LNCAP (cell line): ENCODE data around the gene KNDC1.

Experiments used
- TF ChIP-seq, protein P1 (sequence below): fragments of 450-650 bp; IDR thresholded peaks from 2 replicates; pipeline ENCODE4 v1.5.1; 2017; ENCODE audit warnings: mild to moderate bottlenecking

Gene KNDC1

DNA sequence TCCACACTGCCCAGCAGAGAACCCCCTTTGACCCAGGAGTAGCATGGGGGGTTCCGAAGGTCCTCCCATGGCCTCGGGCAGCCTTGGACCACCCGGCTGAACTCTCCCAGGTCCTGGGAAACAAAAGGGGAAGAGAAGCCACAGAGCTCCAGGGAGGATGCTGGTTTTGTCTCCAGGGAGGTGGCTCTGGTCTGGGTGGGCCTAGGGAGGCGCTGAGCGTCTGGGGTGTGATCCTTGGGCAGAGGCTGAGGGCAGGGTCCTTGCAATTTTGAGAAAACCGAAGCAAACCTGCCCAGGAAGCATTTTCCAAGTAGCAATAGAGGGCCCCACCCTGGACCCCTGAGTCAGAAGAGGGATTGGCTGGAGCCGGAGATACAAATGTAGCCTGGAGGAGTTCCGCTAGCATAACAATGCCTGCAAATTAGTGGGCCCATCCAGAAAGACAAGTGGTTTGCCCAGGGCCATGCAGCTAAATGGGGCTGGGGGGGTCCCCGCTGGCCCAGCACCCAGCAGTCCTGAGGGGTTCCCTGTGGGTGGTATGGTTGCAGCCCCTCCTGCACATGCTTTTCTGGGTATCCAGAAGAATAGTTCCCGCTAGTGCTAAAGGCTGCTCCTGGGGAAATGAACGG is 72.0 kb downstream of the KNDC1 start:
- TF ChIP-seq, protein P1, sequence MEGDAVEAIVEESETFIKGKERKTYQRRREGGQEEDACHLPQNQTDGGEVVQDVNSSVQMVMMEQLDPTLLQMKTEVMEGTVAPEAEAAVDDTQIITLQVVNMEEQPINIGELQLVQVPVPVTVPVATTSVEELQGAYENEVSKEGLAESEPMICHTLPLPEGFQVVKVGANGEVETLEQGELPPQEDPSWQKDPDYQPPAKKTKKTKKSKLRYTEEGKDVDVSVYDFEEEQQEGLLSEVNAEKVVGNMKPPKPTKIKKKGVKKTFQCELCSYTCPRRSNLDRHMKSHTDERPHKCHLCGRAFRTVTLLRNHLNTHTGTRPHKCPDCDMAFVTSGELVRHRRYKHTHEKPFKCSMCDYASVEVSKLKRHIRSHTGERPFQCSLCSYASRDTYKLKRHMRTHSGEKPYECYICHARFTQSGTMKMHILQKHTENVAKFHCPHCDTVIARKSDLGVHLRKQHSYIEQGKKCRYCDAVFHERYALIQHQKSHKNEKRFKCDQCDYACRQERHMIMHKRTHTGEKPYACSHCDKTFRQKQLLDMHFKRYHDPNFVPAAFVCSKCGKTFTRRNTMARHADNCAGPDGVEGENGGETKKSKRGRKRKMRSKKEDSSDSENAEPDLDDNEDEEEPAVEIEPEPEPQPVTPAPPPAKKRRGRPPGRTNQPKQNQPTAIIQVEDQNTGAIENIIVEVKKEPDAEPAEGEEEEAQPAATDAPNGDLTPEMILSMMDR: no peak

DNA sequence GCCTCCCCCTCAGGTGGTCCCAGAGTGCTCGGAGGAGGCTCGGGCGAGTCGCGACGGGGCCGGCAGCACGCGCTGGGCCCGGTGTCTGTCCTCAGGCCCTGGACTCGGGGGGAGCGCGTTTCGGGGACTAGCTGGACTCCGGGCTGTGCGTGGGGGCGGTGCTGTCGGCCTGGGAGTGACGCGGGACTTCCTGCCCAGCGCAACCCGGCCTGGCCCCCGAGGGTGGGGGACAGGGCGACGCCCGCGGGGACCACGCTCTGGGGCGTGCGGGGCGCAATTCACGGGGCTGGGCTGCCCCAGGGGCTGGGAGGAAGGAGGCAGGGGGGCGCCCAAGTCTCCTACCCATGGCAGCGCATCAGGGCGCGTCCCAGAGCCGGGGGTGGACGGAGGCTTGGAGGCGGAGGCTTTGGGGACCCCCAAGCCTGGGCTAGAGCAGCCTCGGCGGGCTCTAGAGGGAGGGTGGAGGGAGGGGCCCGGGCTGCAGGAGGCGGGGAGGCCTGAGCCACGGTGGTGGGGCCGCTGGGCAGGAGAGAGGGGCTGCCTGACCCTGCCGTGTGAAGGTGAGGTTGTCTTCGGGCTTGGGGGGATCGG is 75.3 kb downstream of the KNDC1 start:
- TF ChIP-seq, protein P1: no peak

DNA sequence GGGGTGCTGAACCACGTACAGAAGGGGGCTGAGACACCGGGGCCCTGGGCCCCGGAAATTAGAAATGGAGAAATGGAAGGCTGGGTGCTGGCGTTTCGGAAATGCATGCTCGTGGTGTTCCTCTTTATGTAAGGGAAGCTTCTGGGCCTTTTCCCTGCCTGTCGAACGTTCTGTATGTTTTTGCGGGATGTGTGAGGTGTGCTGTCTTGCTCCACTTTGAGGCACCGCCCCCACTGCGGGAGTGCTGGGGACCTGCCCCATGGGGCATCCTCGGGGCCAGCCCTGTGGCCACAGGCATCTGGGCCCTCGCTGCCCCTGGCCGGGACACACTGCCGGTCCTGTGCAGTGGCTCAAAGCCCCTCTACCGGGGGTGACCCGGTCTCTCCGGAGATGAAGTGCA is 75.9 kb downstream of the KNDC1 start:
- TF ChIP-seq, protein P1: no peak

DNA sequence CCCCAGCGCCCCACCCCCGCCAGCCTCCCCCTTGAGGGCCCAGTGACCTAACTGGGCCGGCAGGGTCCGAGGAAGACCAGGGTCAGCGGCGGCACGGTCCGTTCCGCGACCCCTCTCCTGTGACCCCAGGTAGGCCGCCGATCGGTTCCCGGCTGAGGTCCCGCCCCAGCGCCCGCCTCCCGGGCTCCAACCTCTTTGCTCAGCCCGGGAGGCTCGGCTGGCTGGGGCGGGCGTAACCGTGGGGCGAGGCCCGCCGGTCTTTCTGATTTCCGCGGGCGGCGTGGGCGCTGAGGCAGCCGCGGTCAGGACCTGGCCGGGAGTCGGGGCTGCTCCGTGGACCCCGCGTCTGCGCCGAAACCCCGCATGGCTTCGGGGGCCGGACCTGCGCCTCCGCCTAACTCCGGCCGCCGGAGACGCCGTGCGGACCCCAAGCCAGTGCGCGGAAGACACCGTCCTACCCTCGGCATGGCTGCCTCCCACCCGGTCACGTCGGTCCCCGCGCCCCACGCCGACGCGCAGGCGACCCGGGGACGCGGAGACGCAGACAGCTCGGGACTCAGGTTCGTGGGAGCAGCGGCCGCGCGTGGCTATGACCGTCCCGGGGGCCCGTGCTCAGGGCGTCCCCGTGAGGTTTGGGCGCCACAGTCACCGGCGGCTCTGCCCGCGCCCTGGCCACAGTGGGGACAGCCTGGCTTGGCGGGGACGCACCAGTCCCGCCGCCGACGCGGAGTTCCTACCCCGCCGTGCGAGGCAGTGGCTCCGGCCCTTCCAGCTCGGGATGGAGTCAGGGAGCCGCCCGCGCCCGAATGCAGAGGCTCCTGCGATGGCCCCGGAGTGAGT is 76.6 kb downstream of the KNDC1 start:
- TF ChIP-seq, protein P1: no peak

DNA sequence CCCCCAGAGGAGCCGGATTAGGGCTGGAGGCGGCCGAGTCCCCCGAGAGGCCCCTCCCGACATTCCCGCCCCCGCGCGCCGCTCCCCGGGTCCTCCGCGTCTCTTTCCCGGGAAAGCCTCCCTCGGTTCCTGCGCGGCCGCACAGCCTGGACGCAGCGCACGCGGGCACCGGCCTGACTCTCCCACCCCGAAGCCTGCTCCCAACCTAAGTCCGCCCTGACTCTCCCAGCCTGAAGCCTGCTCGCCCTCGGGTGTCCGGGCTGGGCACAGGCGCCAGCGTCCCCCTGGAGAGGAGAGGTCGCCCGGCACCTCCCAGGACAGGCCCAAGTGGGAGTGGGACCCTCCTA is 77.2 kb downstream of the KNDC1 start:
- TF ChIP-seq, protein P1: no peak

DNA sequence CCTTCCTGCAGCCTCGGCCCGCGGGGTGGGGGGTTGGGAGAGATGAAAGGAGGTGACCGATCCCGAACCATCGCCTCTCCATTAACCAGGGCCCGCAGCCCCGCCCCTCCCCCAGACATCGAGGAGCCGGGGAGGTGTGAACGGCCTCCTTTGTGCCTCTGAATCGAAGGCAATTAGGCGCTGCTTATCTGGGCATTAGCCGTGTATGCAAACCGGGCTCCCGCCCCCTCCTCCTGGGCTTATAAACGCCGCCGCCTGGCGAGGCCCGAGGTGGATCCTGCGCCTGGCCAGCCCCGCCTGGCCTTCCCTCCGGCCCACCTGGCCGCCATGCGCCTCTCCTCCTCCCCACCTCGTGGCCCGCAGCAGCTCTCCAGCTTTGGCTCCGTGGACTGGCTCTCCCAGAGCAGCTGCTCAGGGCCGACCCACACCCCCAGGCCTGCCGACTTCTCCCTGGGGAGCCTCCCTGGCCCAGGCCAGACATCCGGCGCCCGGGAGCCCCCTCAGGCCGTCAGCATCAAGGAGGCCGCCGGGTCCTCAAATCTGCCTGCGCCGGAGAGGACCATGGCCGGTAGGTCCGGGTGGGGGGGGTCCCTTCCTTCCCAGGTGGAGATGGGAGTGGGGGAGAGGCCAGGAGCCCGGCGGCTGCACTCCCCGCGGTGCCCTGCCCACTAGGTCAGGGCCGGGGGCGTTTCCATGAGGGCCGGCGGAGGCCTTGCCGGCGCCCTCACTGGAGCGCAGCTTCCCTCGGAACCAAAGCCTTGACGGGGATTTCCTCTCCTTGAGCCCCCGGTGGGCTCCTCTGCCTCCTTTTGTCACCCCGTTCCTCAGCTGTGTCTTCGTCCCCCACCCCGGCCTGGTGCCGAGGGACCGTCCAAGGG is 77.8 kb downstream of the KNDC1 start, which contains the start of gene VENTX:
Gene VENTX (plus strand): TSS at position 268 of the 878 bp plus-strand sequence. CDS start 60 bp downstream, at position 328.
- TF ChIP-seq, protein P1: no peak

DNA sequence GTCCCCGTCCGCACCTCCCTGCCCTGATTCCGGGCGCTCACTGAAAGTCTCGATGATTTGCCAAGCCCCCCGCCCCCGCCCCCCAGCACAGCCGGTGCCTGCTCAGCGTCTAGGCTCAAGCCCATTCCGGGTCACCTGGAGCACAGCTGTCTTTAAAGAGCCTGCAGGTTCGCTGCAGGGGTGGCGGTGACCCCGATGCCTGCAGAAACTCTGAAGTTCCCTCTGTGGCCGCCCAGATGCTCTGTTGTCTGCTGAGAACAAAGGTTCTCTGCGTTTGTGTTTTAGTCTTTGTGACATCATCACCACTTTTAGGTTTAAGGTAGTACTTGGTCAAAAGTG is 78.4 kb downstream of the KNDC1 start:
- TF ChIP-seq, protein P1: no peak
